ENCODE data around the gene ITIH4. TPM values are rescaled to one million over a fixed set of nuclear protein-coding genes. Genes with fewer than 3 reads are reported as not detected.

ITIH4 gene
- total RNA-seq, 2 experiments from 2014 or later: 35.8 to 40.4 TPM

GRCh38 chr3:52838561-52839267 is 8.2 kb upstream of the ITIH4 start:
- peak; percentile 64 for ATAC-seq (ENCODE audit: poor library complexity)
- peaks cover 55% of the 10 kb centered on the region for H3K36me3 Mint-ChIP-seq (ENCODE audit: low read depth)
- no peaks in the 10 kb centered on the region for H3K9me3 ChIP-seq (ENCODE audit: control insufficient read depth in 1 of 2, insufficient read depth in 1 of 2, low read length in 2 of 2)
- intact Hi-C loops (cut with DNase I, micrococcal nuclease): no loop called here
- no peaks in the 10 kb centered on the region for H3K9me3 Mint-ChIP-seq
- H3K27ac ChIP-seq (ENCODE audit: low read depth in 1 of 2, low read length in 2 of 2): no peak overlapping the region
- ChIA-PET POLR2A (interaction anchor here (0.9 to 2.1 kb wide), 3 partner anchors 55 to 99 kb away, joined by 3 to 7 read pairs (median 3); partner anchors contain the start of gene NEK4), CTCF (no interaction called here)
- H3K4me3 ChIP-seq (ENCODE audit: low read length): no peak overlapping the region
- no peaks in the 10 kb centered on the region for H3K27me3 Mint-ChIP-seq
- no peaks in the 10 kb centered on the region for H3K27me3 ChIP-seq (ENCODE audit: control insufficient read depth in 1 of 2, insufficient read depth in 2 of 2, low read length in 2 of 2)
- H3K36me3 ChIP-seq (ENCODE audit: insufficient read depth, low read length): peaks cover 55% of the 10 kb centered on the region
- no peak overlapping the region for H3K27ac Mint-ChIP-seq
- peaks cover 21% of the 10 kb centered on the region for H3K4me1 ChIP-seq (ENCODE audit: insufficient read depth, low read length)
- H3K4me3 Mint-ChIP-seq: no peak overlapping the region
- DNase-seq: peak in 3 of 14 experiments; percentile 18 to 50 (median 34)
- no peak for TF ChIP-seq CTCF (IDR thresholded peaks at IDR 0.05)
- peaks cover 23% of the 10 kb centered on the region for H3K4me1 Mint-ChIP-seq (ENCODE audit: low read depth)

- ChIA-PET POLR2A (interaction anchor here (2.1 kb wide), 1 partner anchor 56 kb away, joined by 7 read pairs; no protein-coding TSS in a partner anchor), CTCF (no interaction called here)
- Histone ChIP-seq H3K27ac (ENCODE audit: low read depth in 1 of 2, low read length in 2 of 2) (no peak overlapping the region), H3K36me3 (ENCODE audit: insufficient read depth, low read length) (peaks cover 39% of the 10 kb centered on the region), H3K9me3 (ENCODE audit: control insufficient read depth in 1 of 2, insufficient read depth in 1 of 2, low read length in 2 of 2) (no peaks in the 10 kb centered on the region), H3K4me3 (ENCODE audit: low read length) (no peak overlapping the region), H3K4me1 (ENCODE audit: insufficient read depth, low read length) (peaks cover 21% of the 10 kb centered on the region), H3K27me3 (ENCODE audit: control insufficient read depth in 1 of 2, insufficient read depth in 2 of 2, low read length in 2 of 2) (no peaks in the 10 kb centered on the region)
- ATAC-seq (ENCODE audit: poor library complexity) (no peak), DNase-seq (no peak)
- Mint-ChIP-seq H3K4me1 (ENCODE audit: low read depth) (peaks cover 23% of the 10 kb centered on the region), H3K27me3 (no peaks in the 10 kb centered on the region), H3K4me3 (no peak overlapping the region), H3K9me3 (no peaks in the 10 kb centered on the region), H3K27ac (no peak overlapping the region), H3K36me3 (ENCODE audit: low read depth) (peaks cover 43% of the 10 kb centered on the region)
- intact Hi-C loops (cut with DNase I, micrococcal nuclease): no loop called here
- TF ChIP-seq CTCF (IDR thresholded peaks at IDR 0.05): no peak
Observed at GRCh38 chr3:52836986-52837385, 6.5 kb upstream of the ITIH4 start.

GRCh38 chr3:52836471-52836845 is 6.0 kb upstream of the ITIH4 start:
- no peak overlapping the region for H3K4me3 ChIP-seq (ENCODE audit: low read length)
- H3K4me3 Mint-ChIP-seq: no peak overlapping the region
- no peak overlapping the region for H3K27ac ChIP-seq (ENCODE audit: low read depth in 1 of 2, low read length in 2 of 2)
- DNase-seq (no peak), ATAC-seq (ENCODE audit: poor library complexity) (no peak)
- POLR2A ChIA-PET: no interaction called here
- no peaks in the 10 kb centered on the region for H3K27me3 ChIP-seq (ENCODE audit: control insufficient read depth in 1 of 2, insufficient read depth in 2 of 2, low read length in 2 of 2)
- H3K27ac Mint-ChIP-seq: no peak overlapping the region
- H3K36me3 ChIP-seq (ENCODE audit: insufficient read depth, low read length): peaks cover 34% of the 10 kb centered on the region
- peaks cover 37% of the 10 kb centered on the region for H3K36me3 Mint-ChIP-seq (ENCODE audit: low read depth)
- CTCF ChIA-PET: no interaction called here
- peaks cover 21% of the 10 kb centered on the region for H3K4me1 ChIP-seq (ENCODE audit: insufficient read depth, low read length)
- intact Hi-C loops (cut with DNase I, micrococcal nuclease): no loop called here
- no peaks in the 10 kb centered on the region for H3K27me3 Mint-ChIP-seq
- no peak for TF ChIP-seq CTCF (IDR thresholded peaks at IDR 0.05)
- no peaks in the 10 kb centered on the region for H3K9me3 Mint-ChIP-seq
- H3K9me3 ChIP-seq (ENCODE audit: control insufficient read depth in 1 of 2, insufficient read depth in 1 of 2, low read length in 2 of 2): no peaks in the 10 kb centered on the region
- H3K4me1 Mint-ChIP-seq (ENCODE audit: low read depth): peaks cover 23% of the 10 kb centered on the region

Measured in CD4-positive, alpha-beta T cell (primary cell).